HCT116 (cell line): Measurements from ENCODE around the gene ZNF438. TPM values are rescaled to one million over a fixed set of nuclear protein-coding genes. Genes with fewer than 3 reads are reported as not detected.

Source experiments
- ATAC-seq: fragments of 200-7000 bp; cut with Tn5 transposase; 2 replicates; pipeline ENCODE4 v1.9.1; 2020; ENCODE audit warnings: mild to moderate bottlenecking, moderate library complexity
- BruUV-seq: library from RNA; stranded (reverse); fragments of 400-500 nt; replicated peaks from 2 replicates; lab custom pipeline; 2021; lab: Mats Ljungman, UMichigan
- CTCF ChIA-PET: fragments of 300-600 bp; sonication (Branson Sonifier 250); formaldehyde crosslinking; loops from one replicate; lab custom pipeline; 2021; ENCODE audit warnings: antibody characterized with exemption; lab: Charles Lee
- POLR2A ChIA-PET: fragments of 300-600, 350-600 bp; sonication (Branson Sonifier 250); formaldehyde crosslinking; loops from one replicate; lab custom pipeline; 2021; ENCODE audit warnings: antibody characterized with exemption; lab: Charles Lee
- RAD21 ChIA-PET, 2 experiments: fragments of 300-600 bp; sonication (Branson Sonifier 250); formaldehyde crosslinking; loops; one replicate each; lab custom pipeline; 2023; ENCODE audit warnings: low total read pairs in 2 of 2; ENCODE audit not compliant: uncharacterized antibody in 2 of 2, unreplicated experiment in 2 of 2, low non-redundant PET in 1 of 2; lab: Charles Lee
- DNase-seq: peaks from one replicate; pipeline ENCODE4 v3.0.0-alpha.2; 2010; ENCODE audit warnings: low read depth, low spot score
- H2AFZ ChIP-seq: fragments of 200-600 bp; shearing (Covaris generic), sonication (generic); 2 replicates; pipeline ENCODE4 v1.6.1; 2017; ENCODE audit warnings: low read depth, mixed run types, mixed read lengths, antibody characterized with exemption, low read length; ENCODE audit not compliant: poor library complexity, severe bottlenecking
- H3K27ac ChIP-seq: 2 replicates; pipeline ENCODE4 v1.5.1; 2012; ENCODE audit warnings: low read depth, low read length
- H3K27me3 ChIP-seq: fragments of 200-600 bp; sonication (generic); 2 replicates; pipeline ENCODE4 v1.6.1; 2016; ENCODE audit warnings: mixed run types, low read length, mixed read lengths; ENCODE audit not compliant: insufficient read depth
- H3K36me3 ChIP-seq, 2 experiments: fragments of 200-500 bp in 1 of 2; fragments of 200-600 bp in 1 of 2; sonication (Bioruptor generic) in 1 of 2; sonication (generic) in 1 of 2; 2 replicates each; pipeline versions ENCODE4 v1.5.1 to v1.6.1; 2014 to 2016; ENCODE audit warnings: low read length in 2 of 2, inconsistent platforms in 1 of 2, mixed read lengths in 1 of 2, mixed run types in 1 of 2; ENCODE audit not compliant: insufficient read depth in 2 of 2, control insufficient read depth in 1 of 2
- H3K4me1 ChIP-seq, 2 experiments: fragments of 200-600 bp in 1 of 2; sonication (generic) in 1 of 2; 2 replicates each; pipeline versions ENCODE4 v1.5.1 to v1.6.1; 2012 to 2017; ENCODE audit warnings: low read length in 2 of 2, inconsistent platforms in 1 of 2, mild to moderate bottlenecking in 1 of 2, mixed read lengths in 1 of 2, mixed run types in 1 of 2, moderate library complexity in 1 of 2; ENCODE audit not compliant: insufficient read depth in 2 of 2, control insufficient read depth in 1 of 2
- H3K4me2 ChIP-seq: fragments of 200-600 bp; sonication (generic); 2 replicates; pipeline ENCODE4 v1.6.1; 2017; ENCODE audit warnings: mixed run types, low read length, mixed read lengths
- H3K4me3 ChIP-seq, 2 experiments: fragments of 200-600 bp in 1 of 2; sonication (generic) in 1 of 2; replicated peaks in 1 of 2; 2 replicates each; pipeline ENCODE4 v1.5.1; 2011 to 2016; ENCODE audit warnings: low read length in 2 of 2, control low read depth in 1 of 2, low read depth in 1 of 2, mild to moderate bottlenecking in 1 of 2, mixed read lengths in 1 of 2, mixed run types in 1 of 2
- H3K79me2 ChIP-seq: fragments of 200-600 bp; sonication (generic); 2 replicates; pipeline ENCODE4 v1.6.1; 2017; ENCODE audit warnings: mild to moderate bottlenecking, mixed run types, low read length, moderate library complexity, mixed read lengths; ENCODE audit not compliant: insufficient read depth
- H3K9ac ChIP-seq: fragments of 200-600 bp; sonication (generic); 2 replicates; pipeline ENCODE4 v1.6.1; 2016; ENCODE audit warnings: low read length, mixed read lengths
- H3K9me2 ChIP-seq: fragments of 200-600 bp; sonication (generic), shearing (Covaris generic); 2 replicates; pipeline ENCODE4 v1.6.1; 2017; ENCODE audit warnings: mixed run types, mild to moderate bottlenecking, moderate library complexity; ENCODE audit not compliant: insufficient read depth
- H3K9me3 ChIP-seq, 2 experiments: fragments of 200-500 bp in 1 of 2; fragments of 200-600 bp in 1 of 2; sonication (Bioruptor generic) in 1 of 2; sonication (generic) in 1 of 2; 2 replicates each; pipeline ENCODE4 v1.6.1; 2014 to 2017; ENCODE audit warnings: low read length in 2 of 2, mixed read lengths in 2 of 2, inconsistent platforms in 1 of 2, low read depth in 1 of 2, mild to moderate bottlenecking in 1 of 2, mixed run types in 1 of 2, moderate library complexity in 1 of 2; ENCODE audit not compliant: control insufficient read depth in 1 of 2, insufficient read depth in 1 of 2
- H4K20me1 ChIP-seq: fragments of 200-600 bp; sonication (generic), shearing (Covaris generic); 2 replicates; pipeline ENCODE4 v1.6.1; 2017; ENCODE audit warnings: mixed run types, mild to moderate bottlenecking, moderate library complexity; ENCODE audit not compliant: insufficient read depth
- ELF1 ChIP-seq: IDR thresholded peaks from 2 replicates; pipeline ENCODE4 v1.6.1; 2012; ENCODE audit warnings: low read depth, borderline replicate concordance
- EZH2 ChIP-seq: fragments of 200-600 bp; sonication (generic); IDR thresholded peaks from 2 replicates; pipeline ENCODE4 v1.6.1; 2017; ENCODE audit warnings: antibody characterized with exemption, mixed run types
- EZH2phosphoT487 ChIP-seq: fragments of 200-600 bp; IDR thresholded peaks from 2 replicates; pipeline ENCODE4 v1.6.1; 2018; ENCODE audit warnings: antibody characterized with exemption, borderline replicate concordance
- FOSL1 ChIP-seq: IDR thresholded peaks from 2 replicates; pipeline ENCODE4 v1.6.1; 2012; ENCODE audit warnings: low read depth
- POLR2A ChIP-seq: IDR thresholded peaks from 2 replicates; pipeline ENCODE4 v1.7.0; 2011; ENCODE audit warnings: borderline replicate concordance; ENCODE audit not compliant: insufficient read depth, insufficient read length; ENCODE audit errors: extremely low read depth
- RAD21 ChIP-seq: IDR thresholded peaks from 2 replicates; pipeline ENCODE4 v1.6.1; 2012; ENCODE audit warnings: low read depth, mild to moderate bottlenecking
- SP1 ChIP-seq: IDR thresholded peaks from 2 replicates; pipeline ENCODE4 v1.6.1; 2012; ENCODE audit warnings: low read depth
- SRF ChIP-seq: IDR thresholded peaks from 2 replicates; pipeline ENCODE4 v1.6.1; 2012; ENCODE audit warnings: low read depth
- TCF7L2 ChIP-seq: IDR thresholded peaks from 2 replicates; pipeline ENCODE4 v1.7.0; 2011; ENCODE audit warnings: borderline replicate concordance, inconsistent platforms; ENCODE audit not compliant: insufficient read depth, insufficient read length; ENCODE audit errors: extremely low read depth
- YY1 ChIP-seq: IDR thresholded peaks from 2 replicates; pipeline ENCODE4 v1.6.1; 2011; ENCODE audit warnings: low read length, low read depth, moderate library complexity, mild to moderate bottlenecking; ENCODE audit not compliant: insufficient replicate concordance; ENCODE audit errors: extremely low read depth
- ZNF274 ChIP-seq: fragments of 200-500 bp; sonication (Bioruptor generic); IDR thresholded peaks from 2 replicates; pipeline ENCODE4 v1.6.1; 2014; ENCODE audit warnings: mild to moderate bottlenecking, low read depth, low read length, inconsistent platforms
- intact Hi-C: fragments of 100-400 bp; cut with micrococcal nuclease; formaldehyde crosslinking; loops from 2 replicates; pipeline ENCODE4 v1.10.0; 2022
- total RNA-seq: library from RNA; stranded (reverse); gene quantifications from one replicate; pipeline ENCODE4 v1.2.1, GENCODE V29; 2021; ENCODE audit not compliant: unreplicated experiment
- TF ChIP-seq, protein P1 (sequence below), 3 experiments: fragments of 200-600 bp in 1 of 3; sonication (generic) in 1 of 3; IDR thresholded peaks in 2 of 3; conservative IDR thresholded peaks in 1 of 3; 2 replicates each; pipeline ENCODE4 v1.5.1; 2012 to 2017; ENCODE audit warnings: low read depth in 2 of 3, low read length in 2 of 3, antibody characterized with exemption in 1 of 3, borderline replicate concordance in 1 of 3, control low read depth in 1 of 3, mild to moderate bottlenecking in 1 of 3, mixed read lengths in 1 of 3, mixed run types in 1 of 3, moderate library complexity in 1 of 3; ENCODE audit not compliant: insufficient read depth in 1 of 3
- TF ChIP-seq, protein P2 (sequence below): IDR thresholded peaks from 2 replicates; pipeline ENCODE4 v1.6.1; 2011; ENCODE audit warnings: mild to moderate bottlenecking, low read length, moderate library complexity; ENCODE audit not compliant: insufficient replicate concordance; ENCODE audit errors: extremely low read depth
- TF ChIP-seq, protein P3 (sequence below): IDR thresholded peaks from 2 replicates; pipeline ENCODE4 v1.6.1; 2012
- TF ChIP-seq, protein P4 (sequence below): IDR thresholded peaks from 2 replicates; pipeline ENCODE4 v1.6.1; 2012

ZNF438 gene
- total RNA-seq, 1 experiment from 2014 or later: 3.3 TPM

GRCh38 chr10:30991647-30992011 is 40.0 kb downstream of the ZNF438 start:
- RAD21 ChIA-PET: no interaction called here
- CTCF ChIA-PET: no interaction called here
- no peak for ATAC-seq

More at GRCh38 chr10:30991647-30992011, 40.0 kb downstream of the ZNF438 start:
- no peak for TF ChIP-seq YY1
- TF ChIP-seq, protein P1, sequence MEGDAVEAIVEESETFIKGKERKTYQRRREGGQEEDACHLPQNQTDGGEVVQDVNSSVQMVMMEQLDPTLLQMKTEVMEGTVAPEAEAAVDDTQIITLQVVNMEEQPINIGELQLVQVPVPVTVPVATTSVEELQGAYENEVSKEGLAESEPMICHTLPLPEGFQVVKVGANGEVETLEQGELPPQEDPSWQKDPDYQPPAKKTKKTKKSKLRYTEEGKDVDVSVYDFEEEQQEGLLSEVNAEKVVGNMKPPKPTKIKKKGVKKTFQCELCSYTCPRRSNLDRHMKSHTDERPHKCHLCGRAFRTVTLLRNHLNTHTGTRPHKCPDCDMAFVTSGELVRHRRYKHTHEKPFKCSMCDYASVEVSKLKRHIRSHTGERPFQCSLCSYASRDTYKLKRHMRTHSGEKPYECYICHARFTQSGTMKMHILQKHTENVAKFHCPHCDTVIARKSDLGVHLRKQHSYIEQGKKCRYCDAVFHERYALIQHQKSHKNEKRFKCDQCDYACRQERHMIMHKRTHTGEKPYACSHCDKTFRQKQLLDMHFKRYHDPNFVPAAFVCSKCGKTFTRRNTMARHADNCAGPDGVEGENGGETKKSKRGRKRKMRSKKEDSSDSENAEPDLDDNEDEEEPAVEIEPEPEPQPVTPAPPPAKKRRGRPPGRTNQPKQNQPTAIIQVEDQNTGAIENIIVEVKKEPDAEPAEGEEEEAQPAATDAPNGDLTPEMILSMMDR (IDR thresholded peaks at IDR 0.05 in 2 of 3, conservative IDR thresholded peaks at IDR 0.05 in 1 of 3; ENCODE audit: borderline replicate concordance in 1 of 3, insufficient read depth in 1 of 3, low read depth in 2 of 3, low read length in 2 of 3): no peak
- no peak for TF ChIP-seq TCF7L2
- no peak for TF ChIP-seq ZNF274
- TF ChIP-seq, protein P2, sequence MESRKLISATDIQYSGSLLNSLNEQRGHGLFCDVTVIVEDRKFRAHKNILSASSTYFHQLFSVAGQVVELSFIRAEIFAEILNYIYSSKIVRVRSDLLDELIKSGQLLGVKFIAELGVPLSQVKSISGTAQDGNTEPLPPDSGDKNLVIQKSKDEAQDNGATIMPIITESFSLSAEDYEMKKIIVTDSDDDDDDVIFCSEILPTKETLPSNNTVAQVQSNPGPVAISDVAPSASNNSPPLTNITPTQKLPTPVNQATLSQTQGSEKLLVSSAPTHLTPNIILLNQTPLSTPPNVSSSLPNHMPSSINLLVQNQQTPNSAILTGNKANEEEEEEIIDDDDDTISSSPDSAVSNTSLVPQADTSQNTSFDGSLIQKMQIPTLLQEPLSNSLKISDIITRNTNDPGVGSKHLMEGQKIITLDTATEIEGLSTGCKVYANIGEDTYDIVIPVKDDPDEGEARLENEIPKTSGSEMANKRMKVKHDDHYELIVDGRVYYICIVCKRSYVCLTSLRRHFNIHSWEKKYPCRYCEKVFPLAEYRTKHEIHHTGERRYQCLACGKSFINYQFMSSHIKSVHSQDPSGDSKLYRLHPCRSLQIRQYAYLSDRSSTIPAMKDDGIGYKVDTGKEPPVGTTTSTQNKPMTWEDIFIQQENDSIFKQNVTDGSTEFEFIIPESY: no peak
- no peak for TF ChIP-seq SRF
- TF ChIP-seq FOSL1: no peak
- no peak for TF ChIP-seq EZH2
- TF ChIP-seq, protein P3, sequence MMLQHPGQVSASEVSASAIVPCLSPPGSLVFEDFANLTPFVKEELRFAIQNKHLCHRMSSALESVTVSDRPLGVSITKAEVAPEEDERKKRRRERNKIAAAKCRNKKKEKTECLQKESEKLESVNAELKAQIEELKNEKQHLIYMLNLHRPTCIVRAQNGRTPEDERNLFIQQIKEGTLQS: no peak
- TF ChIP-seq RAD21: no peak
- no peak for TF ChIP-seq ELF1
- no peak for TF ChIP-seq SP1
- no peak for TF ChIP-seq POLR2A
- no peak for TF ChIP-seq EZH2phosphoT487
- TF ChIP-seq, protein P4, sequence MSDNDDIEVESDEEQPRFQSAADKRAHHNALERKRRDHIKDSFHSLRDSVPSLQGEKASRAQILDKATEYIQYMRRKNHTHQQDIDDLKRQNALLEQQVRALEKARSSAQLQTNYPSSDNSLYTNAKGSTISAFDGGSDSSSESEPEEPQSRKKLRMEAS: no peak
- no peaks in the 10 kb centered on the region for H3K79me2 ChIP-seq
- BruUV-seq: no TSS peak
- no peaks in the 10 kb centered on the region for H3K36me3 ChIP-seq
- no peak overlapping the region for H3K4me3 ChIP-seq
- H3K27me3 ChIP-seq: no peaks in the 10 kb centered on the region
- no peak overlapping the region for H2AFZ ChIP-seq
- no peak overlapping the region for H3K27ac ChIP-seq
- DNase-seq: no peak
- no peaks in the 10 kb centered on the region; a peak in 2 of 4 replicates for H3K9me3 ChIP-seq
- no peak overlapping the region for H3K4me2 ChIP-seq
- intact Hi-C loops: no loop called here
- H3K4me1 ChIP-seq: no peaks in the 10 kb centered on the region
- H4K20me1 ChIP-seq: no peaks in the 10 kb centered on the region
- no peak overlapping the region for H3K9ac ChIP-seq
- POLR2A ChIA-PET: no interaction called here
- H3K9me2 ChIP-seq: no peaks in the 10 kb centered on the region
